SK-N-SH (cell line): ENCODE measurements around the gene RNF44. TPM values are rescaled to one million over a fixed set of nuclear protein-coding genes. Genes with fewer than 3 reads are reported as not detected.

Source experiments
- CTCF ChIA-PET: fragments of 300-600, 350-600 bp; formaldehyde crosslinking; extraction: SDS; loops from one replicate; lab custom pipeline; 2021; lab: Yijun Ruan, JAX
- POLR2A ChIA-PET: fragments of 350-600 bp; sonication (Branson Sonifier 250); formaldehyde crosslinking; extraction: SDS; loops from one replicate; lab custom pipeline; 2020; ENCODE audit warnings: antibody characterized with exemption, inconsistent platforms; lab: Yijun Ruan, JAX
- DNase-seq: peaks from one replicate; pipeline ENCODE4 v3.0.0; 2012
- H2AFZ ChIP-seq: fragments of 200-600 bp; sonication (generic); 2 replicates; pipeline ENCODE4 v1.8.1; 2016; ENCODE audit warnings: antibody characterized with exemption, mild to moderate bottlenecking, low read depth
- H3F3A ChIP-seq: fragments of 200-600 bp; sonication (generic); replicated peaks from 2 replicates; pipeline ENCODE3; 2016; ENCODE audit warnings: antibody characterized with exemption, mild to moderate bottlenecking; ENCODE audit not compliant: insufficient read depth
- H3K27ac ChIP-seq, 2 experiments: fragments of 200-500 bp in 1 of 2; fragments of 200-600 bp in 1 of 2; sonication (Bioruptor generic) in 1 of 2; sonication (generic), shearing (Covaris generic) in 1 of 2; 2 replicates each; pipeline versions ENCODE4 v1.5.1 to v1.6.1; 2014 to 2016; ENCODE audit warnings: low read depth in 2 of 2, inconsistent platforms in 1 of 2, low read length in 1 of 2, mild to moderate bottlenecking in 1 of 2, mixed read lengths in 1 of 2
- H3K27me3 ChIP-seq: fragments of 200-600 bp; sonication (generic), shearing (Covaris generic); 2 replicates; pipeline ENCODE4 v1.6.1; 2016; ENCODE audit warnings: mixed run types; ENCODE audit not compliant: insufficient read depth
- H3K36me3 ChIP-seq, 2 experiments: fragments of 200-500 bp in 1 of 2; fragments of 200-600 bp in 1 of 2; sonication (Bioruptor generic) in 1 of 2; sonication (generic) in 1 of 2; replicated peaks in 1 of 2; 2 replicates each; pipeline versions ENCODE3 to v1.5.1; 2014 to 2016; ENCODE audit warnings: low read length in 1 of 2, mild to moderate bottlenecking in 1 of 2; ENCODE audit not compliant: insufficient read depth in 2 of 2, control insufficient read depth in 1 of 2
- H3K4me1 ChIP-seq, 2 experiments: fragments of 200-500 bp in 1 of 2; fragments of 200-600 bp in 1 of 2; sonication (Bioruptor generic) in 1 of 2; sonication (generic), shearing (Covaris generic) in 1 of 2; 2 replicates each; pipeline versions ENCODE4 v1.5.1 to v1.6.1; 2014 to 2016; ENCODE audit warnings: low read depth in 1 of 2, low read length in 1 of 2, mixed run types in 1 of 2; ENCODE audit not compliant: insufficient read depth in 2 of 2, control insufficient read depth in 1 of 2
- H3K4me2 ChIP-seq: fragments of 200-600 bp; sonication (generic), shearing (Covaris generic); 2 replicates; pipeline ENCODE4 v1.6.1; 2017; ENCODE audit warnings: mixed run types
- H3K4me3 ChIP-seq, 2 experiments: fragments of 200-500 bp in 1 of 2; fragments of 200-600 bp in 1 of 2; sonication (Bioruptor generic) in 1 of 2; sonication (generic), shearing (Covaris generic) in 1 of 2; 2 replicates each; pipeline versions ENCODE4 v1.5.1 to v1.8.1; 2014 to 2016; ENCODE audit warnings: low read depth in 2 of 2, inconsistent platforms in 1 of 2, low read length in 1 of 2, mild to moderate bottlenecking in 1 of 2, mixed read lengths in 1 of 2, moderate library complexity in 1 of 2
- H3K79me2 ChIP-seq: fragments of 200-600 bp; sonication (generic); 2 replicates; pipeline ENCODE4 v1.8.1; 2017; ENCODE audit warnings: mild to moderate bottlenecking; ENCODE audit not compliant: insufficient read depth
- H3K9ac ChIP-seq: fragments of 200-600 bp; sonication (generic); 2 replicates; pipeline ENCODE4 v1.6.1; 2017; ENCODE audit warnings: mixed run types
- H3K9me2 ChIP-seq: fragments of 200-600 bp; sonication (generic); 2 replicates; pipeline ENCODE4 v1.6.1; 2017; ENCODE audit warnings: mixed run types
- H3K9me3 ChIP-seq: fragments of 200-600 bp; sonication (generic); 2 replicates; pipeline ENCODE4 v1.6.1; 2017; ENCODE audit warnings: mixed run types, mild to moderate bottlenecking, moderate library complexity
- H4K20me1 ChIP-seq: fragments of 200-600 bp; sonication (generic); 2 replicates; pipeline ENCODE4 v1.6.1; 2017; ENCODE audit warnings: mild to moderate bottlenecking, mixed run types; ENCODE audit not compliant: insufficient read depth
- CTCF ChIP-seq: fragments of 200-600 bp; sonication (generic); IDR thresholded peaks from 2 replicates; pipeline ENCODE4 v1.6.1; 2017; ENCODE audit warnings: antibody characterized with exemption, mild to moderate bottlenecking, moderate library complexity
- FOXJ3 ChIP-seq: sonication (generic); formaldehyde crosslinking; IDR thresholded peaks from 2 replicates; pipeline ENCODE4 v1.5.1; 2020; ENCODE audit warnings: mild to moderate bottlenecking, missing genetic modification reagents
- FOXM1 ChIP-seq: IDR thresholded peaks from 2 replicates; pipeline ENCODE4 v1.4.0; 2012; ENCODE audit warnings: low read depth, mild to moderate bottlenecking
- GABPA ChIP-seq: IDR thresholded peaks from 2 replicates; pipeline ENCODE4 v1.4.0; 2012; ENCODE audit warnings: low read depth, mild to moderate bottlenecking
- IRF3 ChIP-seq: fragments of 150-350 bp; IDR thresholded peaks from 2 replicates; pipeline ENCODE4 v1.6.1; 2016; ENCODE audit warnings: mild to moderate bottlenecking, low read depth, low read length
- PBX3 ChIP-seq: IDR thresholded peaks from 2 replicates; pipeline ENCODE4; 2012
- RAD21 ChIP-seq: IDR thresholded peaks from 2 replicates; pipeline ENCODE4 v1.6.1; 2012; ENCODE audit warnings: mild to moderate bottlenecking, low read length
- RCOR1 ChIP-seq: fragments of 150-350 bp; IDR thresholded peaks from 2 replicates; pipeline ENCODE4 v1.6.1; 2017; ENCODE audit warnings: antibody characterized with exemption, low read length
- REST ChIP-seq: IDR thresholded peaks from 2 replicates; pipeline ENCODE4 v1.6.1; 2012; ENCODE audit warnings: mild to moderate bottlenecking, low read depth, low read length, moderate library complexity
- SMC3 ChIP-seq: IDR thresholded peaks from 2 replicates; pipeline ENCODE4 v1.6.1; 2012; ENCODE audit warnings: low read depth, low read length, improper control_type of control experiment
- TEAD4 ChIP-seq: IDR thresholded peaks from 2 replicates; pipeline ENCODE4 v1.4.0; 2012; ENCODE audit warnings: mild to moderate bottlenecking, borderline replicate concordance; ENCODE audit not compliant: insufficient read depth
- USF1 ChIP-seq: IDR thresholded peaks from 2 replicates; pipeline ENCODE4 v1.4.0; 2012; ENCODE audit warnings: low read depth, borderline replicate concordance
- USF2 ChIP-seq: fragments of 150-350 bp; IDR thresholded peaks from 2 replicates; pipeline ENCODE4 v1.6.1; 2017; ENCODE audit warnings: antibody characterized with exemption, low read length, low read depth, borderline replicate concordance
- YY1 ChIP-seq: IDR thresholded peaks from 2 replicates; pipeline ENCODE4 v1.4.0; 2012; ENCODE audit warnings: low read depth, mild to moderate bottlenecking
- ZBTB33 ChIP-seq: IDR thresholded peaks from 2 replicates; pipeline ENCODE4 v1.4.0; 2012; ENCODE audit warnings: low read depth, borderline replicate concordance
- WGBS: methylation state at CpG from one replicate; pipeline ENCODE4 v1.1.6; 2017; ENCODE audit warnings: low lambda C conversion rate; 5-methylcytosine and 5-hydroxymethylcytosine counted together
- polyA plus RNA-seq, 3 experiments: library from polyadenylated mRNA; depleted of rRNA; stranded (reverse); fragments of >200 nt; gene quantifications; 2 replicates each; pipeline ENCODE4 v1.2.3, GENCODE V29; 2012

The RNF44 gene
- polyA plus RNA-seq, 1 of the 3 experiments (the other 2 are of a cell fraction) = 17.9 TPM

- no peak overlapping the region for H3K4me3 ChIP-seq
- no peaks in the 10 kb centered on the region for H3K9me3 ChIP-seq
- H3K27ac ChIP-seq = no peak overlapping the region
- H2AFZ ChIP-seq = no peak overlapping the region
- no peak overlapping the region for H3K9ac ChIP-seq
- H3K36me3 ChIP-seq = peaks cover 79 to 83% of the 10 kb centered on the region in 2 experiments
- H3K9me2 ChIP-seq = no peaks in the 10 kb centered on the region
- ChIA-PET CTCF (no interaction called here), POLR2A (no interaction called here)
- H4K20me1 ChIP-seq = no peaks in the 10 kb centered on the region
- 77% methylated on average over 9 of the region's 9 CpGs for WGBS
- H3K4me2 ChIP-seq = no peak overlapping the region
- no peaks in the 10 kb centered on the region for H3F3A ChIP-seq
- no peaks in the 10 kb centered on the region for H3K27me3 ChIP-seq
- no peak for TF ChIP-seq PBX3
- TF ChIP-seq FOXJ3 (CRISPR knock-in tag) = no peak
- no peak for TF ChIP-seq REST
- TF ChIP-seq, all 33 proteins: peak for 0
- DNase-seq = no peak
- Histone ChIP-seq H3K79me2 (no peaks in the 10 kb centered on the region), H3K4me1 (0 out of 4 replicates have a peak, but pooled peaks cover 0 to 3% of the 10 kb centered on the region in 2 experiments)
These were observed 39.4 kb downstream of the RNF44 start for GRCh38 chr5:176497852-176498251.

- ChIA-PET CTCF (interaction anchor here (1.0 kb wide), 1 partner anchor 45 kb away, joined by 3 read pairs; no protein-coding TSS in a partner anchor), POLR2A (no interaction called here)
- no peak for DNase-seq
- Histone ChIP-seq H3K4me1 (no peaks in the 10 kb centered on the region), H3K27me3 (no peaks in the 10 kb centered on the region), H3K9me2 (no peaks in the 10 kb centered on the region), H3K4me3 (no peak overlapping the region), H3K9ac (no peak overlapping the region), H3K36me3 (peaks cover 75 to 77% of the 10 kb centered on the region in 2 experiments), H3K79me2 (peaks cover 14% of the 10 kb centered on the region; the same call in 1 of the 2 replicates), H3K27ac (no peak overlapping the region), H4K20me1 (no peaks in the 10 kb centered on the region), H3K4me2 (no peak overlapping the region), H3F3A (peaks cover 4% of the 10 kb centered on the region), H3K9me3 (no peaks in the 10 kb centered on the region), H2AFZ (no peak overlapping the region)
- WGBS = 77% methylated on average over 3 of the region's 3 CpGs
- no peak for TF ChIP-seq CTCF
- no peak for TF ChIP-seq SMC3
- TF ChIP-seq TEAD4 = no peak
- TF ChIP-seq RAD21 = no peak
- no peak for TF ChIP-seq FOXM1
- TF ChIP-seq IRF3 = no peak
- no peak for TF ChIP-seq GABPA
- TF ChIP-seq ZBTB33 = no peak
- TF ChIP-seq USF1 = no peak
- no peak for TF ChIP-seq RCOR1
- TF ChIP-seq USF2 = no peak
- TF ChIP-seq YY1 = no peak
These were observed 44.8 kb downstream of the RNF44 start for GRCh38 chr5:176492431-176492830.
